ENCODE data around the gene UBLCP1. TPM values are rescaled to one million over a fixed set of nuclear protein-coding genes. Genes with fewer than 3 reads are reported as not detected.

UBLCP1 gene
- polyA plus RNA-seq, 2 of the 4 experiments (the other 2 are of a cell fraction), result 36.5 to 64.8 TPM

DNA sequence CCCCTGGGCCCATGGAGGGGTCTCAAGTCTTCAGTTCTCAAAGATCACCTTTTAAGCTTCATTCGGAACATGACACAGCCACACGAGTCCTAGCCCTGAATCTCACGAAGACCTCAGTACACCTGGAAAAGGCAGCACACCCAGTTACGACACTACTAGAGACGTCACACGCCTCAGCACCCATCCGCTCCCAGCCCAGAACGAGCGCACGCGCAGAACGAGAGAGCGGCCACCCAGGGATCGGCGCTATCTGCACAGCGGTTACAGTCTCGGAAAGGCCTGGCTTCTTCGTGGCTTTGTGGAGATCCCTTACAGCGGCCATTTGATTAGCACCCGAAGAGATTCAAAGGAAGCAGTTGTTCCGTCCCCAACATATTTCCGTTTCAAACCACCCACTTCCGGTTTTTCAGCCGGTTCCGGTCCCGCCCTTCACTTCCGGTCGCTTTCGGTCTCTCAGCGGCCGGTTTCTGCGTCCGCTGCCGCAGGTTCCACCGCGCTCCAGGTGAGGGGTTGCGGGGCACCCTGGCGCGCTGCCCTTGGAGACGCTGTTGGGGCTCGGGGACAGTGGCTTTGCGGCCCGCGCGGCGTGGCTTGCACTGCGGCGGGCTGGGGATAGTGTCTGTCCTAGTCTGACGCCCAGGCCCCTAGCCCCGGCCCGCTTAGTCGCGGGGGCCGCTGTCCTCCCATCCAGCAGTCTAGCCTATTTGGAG is at the start of gene UBLCP1 (continued):
- TF ChIP-seq TP53 (CRISPR knock-in tag; IDR thresholded peaks at IDR 0.05) (no peak), FOSL2 (IDR thresholded peaks at IDR 0.05) (no peak), FOSL2 (CRISPR knock-in tag; IDR thresholded peaks at IDR 0.05) (no peak), RCOR1 (IDR thresholded peaks at IDR 0.05; ENCODE audit: low read depth, low read length) (no peak), FOSB (CRISPR knock-in tag; IDR thresholded peaks at IDR 0.05) (no peak), CHD4 (IDR thresholded peaks at IDR 0.05; ENCODE audit: borderline replicate concordance) (no peak), HOXA7 (CRISPR knock-in tag; IDR thresholded peaks at IDR 0.05) (no peak), ZFP36 (IDR thresholded peaks at IDR 0.05; ENCODE audit: borderline replicate concordance, partially characterized antibody) (no peak), POLR2A (IDR thresholded peaks at IDR 0.05; ENCODE audit: low read length) (peak; percentile 61), HDAC2 (IDR thresholded peaks at IDR 0.05) (no peak), RNF2 (IDR thresholded peaks at IDR 0.05; ENCODE audit: borderline replicate concordance, low read depth) (no peak), CHD2 (IDR thresholded peaks at IDR 0.05; ENCODE audit: low read length, partially characterized antibody) (no peak), ZC3H11A (IDR thresholded peaks at IDR 0.05) (no peak), ESRRA (IDR thresholded peaks at IDR 0.05; ENCODE audit: borderline replicate concordance, low read length) (no peak), MYC (IDR thresholded peaks at IDR 0.05; ENCODE audit: borderline replicate concordance, low read length) (no peak), JUN (IDR thresholded peaks at IDR 0.05) (peak; percentile 76 to 91; a peak in 4 of 5 replicates), NFE2L2 (conservative IDR thresholded peaks at IDR 0.05; ENCODE audit: low read length) (no peak), MAFK (IDR thresholded peaks at IDR 0.05; ENCODE audit: partially characterized antibody) (no peak), CBX8 (IDR thresholded peaks at IDR 0.05) (no peak), RARB (CRISPR knock-in tag; IDR thresholded peaks at IDR 0.05) (no peak), HEYL (CRISPR knock-in tag; IDR thresholded peaks at IDR 0.05) (no peak), SREBF2 (IDR thresholded peaks at IDR 0.05) (no peak), JUNB (IDR thresholded peaks at IDR 0.05) (no peak), BHLHE40 (IDR thresholded peaks at IDR 0.05; ENCODE audit: low read depth, low read length) (no peak), PHF8 (IDR thresholded peaks at IDR 0.05; ENCODE audit: borderline replicate concordance, low read depth) (peak; percentile 72), FOXS1 (CRISPR knock-in tag; IDR thresholded peaks at IDR 0.05) (no peak)
- TF ChIP-seq, protein P1, sequence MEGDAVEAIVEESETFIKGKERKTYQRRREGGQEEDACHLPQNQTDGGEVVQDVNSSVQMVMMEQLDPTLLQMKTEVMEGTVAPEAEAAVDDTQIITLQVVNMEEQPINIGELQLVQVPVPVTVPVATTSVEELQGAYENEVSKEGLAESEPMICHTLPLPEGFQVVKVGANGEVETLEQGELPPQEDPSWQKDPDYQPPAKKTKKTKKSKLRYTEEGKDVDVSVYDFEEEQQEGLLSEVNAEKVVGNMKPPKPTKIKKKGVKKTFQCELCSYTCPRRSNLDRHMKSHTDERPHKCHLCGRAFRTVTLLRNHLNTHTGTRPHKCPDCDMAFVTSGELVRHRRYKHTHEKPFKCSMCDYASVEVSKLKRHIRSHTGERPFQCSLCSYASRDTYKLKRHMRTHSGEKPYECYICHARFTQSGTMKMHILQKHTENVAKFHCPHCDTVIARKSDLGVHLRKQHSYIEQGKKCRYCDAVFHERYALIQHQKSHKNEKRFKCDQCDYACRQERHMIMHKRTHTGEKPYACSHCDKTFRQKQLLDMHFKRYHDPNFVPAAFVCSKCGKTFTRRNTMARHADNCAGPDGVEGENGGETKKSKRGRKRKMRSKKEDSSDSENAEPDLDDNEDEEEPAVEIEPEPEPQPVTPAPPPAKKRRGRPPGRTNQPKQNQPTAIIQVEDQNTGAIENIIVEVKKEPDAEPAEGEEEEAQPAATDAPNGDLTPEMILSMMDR (IDR thresholded peaks at IDR 0.05), result no peak
- TF ChIP-seq, protein P2, sequence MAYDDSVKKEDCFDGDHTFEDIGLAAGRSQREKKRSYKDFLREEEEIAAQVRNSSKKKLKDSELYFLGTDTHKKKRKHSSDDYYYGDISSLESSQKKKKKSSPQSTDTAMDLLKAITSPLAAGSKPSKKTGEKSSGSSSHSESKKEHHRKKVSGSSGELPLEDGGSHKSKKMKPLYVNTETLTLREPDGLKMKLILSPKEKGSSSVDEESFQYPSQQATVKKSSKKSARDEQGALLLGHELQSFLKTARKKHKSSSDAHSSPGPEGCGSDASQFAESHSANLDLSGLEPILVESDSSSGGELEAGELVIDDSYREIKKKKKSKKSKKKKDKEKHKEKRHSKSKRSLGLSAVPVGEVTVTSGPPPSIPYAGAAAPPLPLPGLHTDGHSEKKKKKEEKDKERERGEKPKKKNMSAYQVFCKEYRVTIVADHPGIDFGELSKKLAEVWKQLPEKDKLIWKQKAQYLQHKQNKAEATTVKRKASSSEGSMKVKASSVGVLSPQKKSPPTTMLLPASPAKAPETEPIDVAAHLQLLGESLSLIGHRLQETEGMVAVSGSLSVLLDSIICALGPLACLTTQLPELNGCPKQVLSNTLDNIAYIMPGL (CRISPR knock-in tag; IDR thresholded peaks at IDR 0.05; ENCODE audit: borderline replicate concordance), result no peak
- TF ChIP-seq, protein P3, sequence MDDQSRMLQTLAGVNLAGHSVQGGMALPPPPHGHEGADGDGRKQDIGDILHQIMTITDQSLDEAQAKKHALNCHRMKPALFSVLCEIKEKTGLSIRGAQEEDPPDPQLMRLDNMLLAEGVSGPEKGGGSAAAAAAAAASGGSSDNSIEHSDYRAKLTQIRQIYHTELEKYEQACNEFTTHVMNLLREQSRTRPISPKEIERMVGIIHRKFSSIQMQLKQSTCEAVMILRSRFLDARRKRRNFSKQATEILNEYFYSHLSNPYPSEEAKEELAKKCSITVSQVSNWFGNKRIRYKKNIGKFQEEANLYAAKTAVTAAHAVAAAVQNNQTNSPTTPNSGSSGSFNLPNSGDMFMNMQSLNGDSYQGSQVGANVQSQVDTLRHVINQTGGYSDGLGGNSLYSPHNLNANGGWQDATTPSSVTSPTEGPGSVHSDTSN (IDR thresholded peaks at IDR 0.05), result no peak
